Glomerular visceral epithelial cell (primary cell): ENCODE measurements around the gene ZBTB4.

Experiments
- DNase-seq: peaks from one replicate; pipeline ENCODE4 v3.0.0-alpha.2; 2016; ENCODE audit errors: extremely low spot score

The ZBTB4 gene

GRCh38 chr17:7441266-7441665, 38.2 kb downstream of the ZBTB4 start:
- no peak for DNase-seq

GRCh38 chr17:7440834-7441195, 38.6 kb downstream of the ZBTB4 start:
- peak; percentile 71 for DNase-seq

GRCh38 chr17:7440113-7440833, 39.2 kb downstream of the ZBTB4 start:
- DNase-seq = peak; percentile 71

- no peak for DNase-seq
Observed at GRCh38 chr17:7439462-7440112, 39.8 kb downstream of the ZBTB4 start, which contains the start of gene FGF11. Gene FGF11 (plus strand): TSS chr17:7439512. CDS start chr17:7439621, 109 bp downstream.

GRCh38 chr17:7438656-7439460, 40.6 kb downstream of the ZBTB4 start:
- no peak for DNase-seq

- no peak for DNase-seq
Observed at GRCh38 chr17:7437950-7438614, 41.3 kb downstream of the ZBTB4 start.

GRCh38 chr17:7437369-7437863, 42.0 kb downstream of the ZBTB4 start:
- DNase-seq = no peak

GRCh38 chr17:7436556-7437368, 42.7 kb downstream of the ZBTB4 start:
- peak; percentile 86 for DNase-seq

- peak; percentile 60 for DNase-seq
Observed at GRCh38 chr17:7435676-7436555, 43.5 kb downstream of the ZBTB4 start.

GRCh38 chr17:7432296-7432695, 47.1 kb downstream of the ZBTB4 start:
- DNase-seq = no peak

GRCh38 chr17:7431231-7431630, 48.2 kb downstream of the ZBTB4 start:
- no peak for DNase-seq

- DNase-seq = no peak
Observed at GRCh38 chr17:7429722-7430121, 49.7 kb downstream of the ZBTB4 start.

- DNase-seq = no peak
Observed at GRCh38 chr17:7428557-7428956, 50.9 kb downstream of the ZBTB4 start, which contains the start of gene SPEM3. Gene SPEM3 (plus strand): TSS chr17:7428857. CDS start chr17:7428903, 46 bp downstream.

GRCh38 chr17:7427549-7427948, 51.9 kb downstream of the ZBTB4 start:
- DNase-seq = no peak

- no peak for DNase-seq
Observed at GRCh38 chr17:7426896-7427489, 52.4 kb downstream of the ZBTB4 start.

- DNase-seq = no peak
Observed at GRCh38 chr17:7426203-7426863, 53.1 kb downstream of the ZBTB4 start.

GRCh38 chr17:7425756-7426155, 53.7 kb downstream of the ZBTB4 start:
- DNase-seq = no peak

- DNase-seq = no peak
Observed at GRCh38 chr17:7425316-7425715, 54.1 kb downstream of the ZBTB4 start, which contains the start of gene SPEM2. Gene SPEM2 (plus strand): TSS chr17:7425616. CDS start chr17:7425689, 73 bp downstream.

GRCh38 chr17:7423679-7424078, 55.8 kb downstream of the ZBTB4 start:
- no peak for DNase-seq
